ACHN (cell line): ENCODE results near the gene MROH2A.

Experiments used
- DNase-seq: peaks from one replicate; pipeline ENCODE4 v3.0.0-alpha.2; 2015
- in situ Hi-C: cut with HindIII; loops from 2 replicates; pipeline ENCODE4 v1.10.0; 2017; ENCODE audit warnings: low sequenced_read_pairs, low pct_ligation_motif_present, low pct_unique_long_range_greater_than_20kb

The MROH2A gene

GRCh38 chr2:233813236-233814055 lies 35.3 kb downstream of the MROH2A start:
- in situ Hi-C loops, result no loop called here
- no peak for DNase-seq

GRCh38 chr2:233814056-233814835 lies 36.1 kb downstream of the MROH2A start:
- in situ Hi-C loops, result no loop called here
- DNase-seq, result no peak

- in situ Hi-C loops, result no loop called here
These were observed 37.7 kb downstream of the MROH2A start for GRCh38 chr2:233815861-233816260.

GRCh38 chr2:233816334-233816733 lies 38.2 kb downstream of the MROH2A start:
- DNase-seq, result no peak
- in situ Hi-C loops, result no loop called here

More at GRCh38 chr2:233815861-233816260, 37.7 kb downstream of the MROH2A start:
- DNase-seq, result no peak

- in situ Hi-C loops, result no loop called here
- DNase-seq, result no peak
These were observed 38.6 kb downstream of the MROH2A start for GRCh38 chr2:233816771-233817170.

- in situ Hi-C loops, result no loop called here
- no peak for DNase-seq
These were observed 39.3 kb downstream of the MROH2A start for GRCh38 chr2:233817361-233817911.

GRCh38 chr2:233817995-233818638 lies 40.0 kb downstream of the MROH2A start:
- in situ Hi-C loops, result no loop called here
- DNase-seq, result no peak

GRCh38 chr2:233818639-233819621 lies 40.8 kb downstream of the MROH2A start:
- no peak for DNase-seq
- in situ Hi-C loops, result no loop called here

- DNase-seq, result no peak
- in situ Hi-C loops, result no loop called here
These were observed 42.0 kb downstream of the MROH2A start for GRCh38 chr2:233819884-233820773.

GRCh38 chr2:233820774-233821105 lies 42.6 kb downstream of the MROH2A start:
- no peak for DNase-seq
- in situ Hi-C loops, result no loop called here

- no peak for DNase-seq
- in situ Hi-C loops, result no loop called here
These were observed 43.1 kb downstream of the MROH2A start for GRCh38 chr2:233821196-233821595.

GRCh38 chr2:233821709-233822100 lies 43.6 kb downstream of the MROH2A start:
- in situ Hi-C loops, result no loop called here
- DNase-seq, result no peak

GRCh38 chr2:233822101-233822771 lies 44.1 kb downstream of the MROH2A start:
- no peak for DNase-seq

GRCh38 chr2:233822781-233823730 lies 44.9 kb downstream of the MROH2A start:
- no peak for DNase-seq
- in situ Hi-C loops, result no loop called here

More at GRCh38 chr2:233822101-233822771, 44.1 kb downstream of the MROH2A start:
- in situ Hi-C loops, result no loop called here

GRCh38 chr2:233823731-233824121 lies 45.6 kb downstream of the MROH2A start:
- in situ Hi-C loops, result no loop called here
- DNase-seq, result no peak

GRCh38 chr2:233824373-233824772 lies 46.2 kb downstream of the MROH2A start:
- DNase-seq, result no peak
- in situ Hi-C loops, result no loop called here
